Measurements from ENCODE around the gene OR2AT4.

DNA sequence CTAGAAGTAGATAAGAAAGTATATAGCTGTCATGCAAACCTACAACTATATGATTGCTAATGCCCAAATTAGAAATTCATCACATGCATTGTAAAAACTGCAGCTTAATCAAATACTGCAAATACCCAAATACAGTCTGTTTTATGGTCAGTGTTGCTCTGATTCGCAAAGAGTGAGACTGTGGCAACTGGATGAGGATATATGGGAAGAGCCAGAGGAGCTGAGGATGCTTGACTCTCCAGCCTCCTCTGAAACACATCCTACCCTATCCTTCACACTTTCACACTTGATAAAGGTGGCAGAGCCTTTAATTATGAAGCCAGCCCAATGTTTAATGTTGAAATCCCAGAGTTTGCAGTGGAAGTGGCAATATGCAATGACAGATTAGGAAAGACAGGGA, 21.9 kb upstream of the OR2AT4 start:
- TF ChIP-seq, protein P1, sequence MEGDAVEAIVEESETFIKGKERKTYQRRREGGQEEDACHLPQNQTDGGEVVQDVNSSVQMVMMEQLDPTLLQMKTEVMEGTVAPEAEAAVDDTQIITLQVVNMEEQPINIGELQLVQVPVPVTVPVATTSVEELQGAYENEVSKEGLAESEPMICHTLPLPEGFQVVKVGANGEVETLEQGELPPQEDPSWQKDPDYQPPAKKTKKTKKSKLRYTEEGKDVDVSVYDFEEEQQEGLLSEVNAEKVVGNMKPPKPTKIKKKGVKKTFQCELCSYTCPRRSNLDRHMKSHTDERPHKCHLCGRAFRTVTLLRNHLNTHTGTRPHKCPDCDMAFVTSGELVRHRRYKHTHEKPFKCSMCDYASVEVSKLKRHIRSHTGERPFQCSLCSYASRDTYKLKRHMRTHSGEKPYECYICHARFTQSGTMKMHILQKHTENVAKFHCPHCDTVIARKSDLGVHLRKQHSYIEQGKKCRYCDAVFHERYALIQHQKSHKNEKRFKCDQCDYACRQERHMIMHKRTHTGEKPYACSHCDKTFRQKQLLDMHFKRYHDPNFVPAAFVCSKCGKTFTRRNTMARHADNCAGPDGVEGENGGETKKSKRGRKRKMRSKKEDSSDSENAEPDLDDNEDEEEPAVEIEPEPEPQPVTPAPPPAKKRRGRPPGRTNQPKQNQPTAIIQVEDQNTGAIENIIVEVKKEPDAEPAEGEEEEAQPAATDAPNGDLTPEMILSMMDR (IDR thresholded peaks at IDR 0.05; ENCODE audit: low read length): no peak
- TF ChIP-seq EZH2 (optimal IDR thresholded peaks at IDR 0.05; ENCODE audit: low read depth, low read length) (no peak), EZH2phosphoT487 (IDR thresholded peaks at IDR 0.05; ENCODE audit: low read length) (no peak)

All from MM.1S (cell line).